ENCODE results near the gene PCDHAC1.

DNA sequence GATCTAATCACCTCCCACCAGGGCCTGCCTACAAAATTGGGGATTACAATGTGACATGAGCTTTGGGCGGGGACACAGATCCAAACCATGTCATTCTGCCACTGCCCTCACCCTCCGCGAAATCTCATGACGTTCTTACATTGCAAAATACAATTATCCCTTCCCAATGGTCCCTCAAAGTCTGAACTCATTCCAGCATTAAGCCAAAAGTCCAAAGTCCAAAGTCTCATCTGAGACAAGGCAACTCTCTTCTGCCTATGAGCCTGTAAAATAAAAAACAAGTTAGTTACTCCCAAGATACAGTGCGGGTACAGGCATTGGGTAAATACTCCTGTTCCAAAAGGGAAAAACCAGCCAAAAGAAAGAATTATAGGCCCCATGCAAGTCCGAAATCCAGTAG is 25.5 kb downstream of the PCDHAC1 start:
- TF ChIP-seq MXI1 (IDR thresholded peaks at IDR 0.05; ENCODE audit: low read depth, low read length) (no peak), YY1 (IDR thresholded peaks at IDR 0.05; ENCODE audit: low read depth) (no peak), POLR2AphosphoS5 (IDR thresholded peaks at IDR 0.05; ENCODE audit: low read depth, low read length) (no peak), SIN3A (IDR thresholded peaks at IDR 0.05; ENCODE audit: borderline replicate concordance, low read depth, low read length) (no peak), EZH2phosphoT487 (IDR thresholded peaks at IDR 0.05; ENCODE audit: borderline replicate concordance, low read depth) (no peak), EP300 (IDR thresholded peaks at IDR 0.05; ENCODE audit: borderline replicate concordance in 1 of 2, low read depth in 1 of 2, low read length in 1 of 2) (no peak), TAF1 (IDR thresholded peaks at IDR 0.05; ENCODE audit: borderline replicate concordance, low read depth, low read length) (no peak)
- TF ChIP-seq, protein P1, sequence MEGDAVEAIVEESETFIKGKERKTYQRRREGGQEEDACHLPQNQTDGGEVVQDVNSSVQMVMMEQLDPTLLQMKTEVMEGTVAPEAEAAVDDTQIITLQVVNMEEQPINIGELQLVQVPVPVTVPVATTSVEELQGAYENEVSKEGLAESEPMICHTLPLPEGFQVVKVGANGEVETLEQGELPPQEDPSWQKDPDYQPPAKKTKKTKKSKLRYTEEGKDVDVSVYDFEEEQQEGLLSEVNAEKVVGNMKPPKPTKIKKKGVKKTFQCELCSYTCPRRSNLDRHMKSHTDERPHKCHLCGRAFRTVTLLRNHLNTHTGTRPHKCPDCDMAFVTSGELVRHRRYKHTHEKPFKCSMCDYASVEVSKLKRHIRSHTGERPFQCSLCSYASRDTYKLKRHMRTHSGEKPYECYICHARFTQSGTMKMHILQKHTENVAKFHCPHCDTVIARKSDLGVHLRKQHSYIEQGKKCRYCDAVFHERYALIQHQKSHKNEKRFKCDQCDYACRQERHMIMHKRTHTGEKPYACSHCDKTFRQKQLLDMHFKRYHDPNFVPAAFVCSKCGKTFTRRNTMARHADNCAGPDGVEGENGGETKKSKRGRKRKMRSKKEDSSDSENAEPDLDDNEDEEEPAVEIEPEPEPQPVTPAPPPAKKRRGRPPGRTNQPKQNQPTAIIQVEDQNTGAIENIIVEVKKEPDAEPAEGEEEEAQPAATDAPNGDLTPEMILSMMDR (IDR thresholded peaks at IDR 0.05), result no peak
- TF ChIP-seq, protein P2, sequence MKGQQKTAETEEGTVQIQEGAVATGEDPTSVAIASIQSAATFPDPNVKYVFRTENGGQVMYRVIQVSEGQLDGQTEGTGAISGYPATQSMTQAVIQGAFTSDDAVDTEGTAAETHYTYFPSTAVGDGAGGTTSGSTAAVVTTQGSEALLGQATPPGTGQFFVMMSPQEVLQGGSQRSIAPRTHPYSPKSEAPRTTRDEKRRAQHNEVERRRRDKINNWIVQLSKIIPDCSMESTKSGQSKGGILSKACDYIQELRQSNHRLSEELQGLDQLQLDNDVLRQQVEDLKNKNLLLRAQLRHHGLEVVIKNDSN (IDR thresholded peaks at IDR 0.05; ENCODE audit: borderline replicate concordance, low read depth), result no peak
